D721Med (cell line): ENCODE results near the gene ARL13A.

Experiments used
- DNase-seq: peaks from one replicate; pipeline ENCODE4 v3.0.0; 2011; ENCODE audit warnings: low spot score; ENCODE audit not compliant: insufficient read length
- FAIRE-seq: peaks from 2 replicates; lab custom pipeline; 2011; peaks lifted over from hg19 to GRCh38; lab: Jason Lieb, UNC
- TF ChIP-seq, protein P1 (sequence below): IDR thresholded peaks from 2 replicates; pipeline ENCODE4 v1.5.1; 2012; ENCODE audit warnings: mild to moderate bottlenecking, control low read depth; ENCODE audit not compliant: insufficient read depth; ENCODE audit errors: missing control alignments

Gene ARL13A

DNA sequence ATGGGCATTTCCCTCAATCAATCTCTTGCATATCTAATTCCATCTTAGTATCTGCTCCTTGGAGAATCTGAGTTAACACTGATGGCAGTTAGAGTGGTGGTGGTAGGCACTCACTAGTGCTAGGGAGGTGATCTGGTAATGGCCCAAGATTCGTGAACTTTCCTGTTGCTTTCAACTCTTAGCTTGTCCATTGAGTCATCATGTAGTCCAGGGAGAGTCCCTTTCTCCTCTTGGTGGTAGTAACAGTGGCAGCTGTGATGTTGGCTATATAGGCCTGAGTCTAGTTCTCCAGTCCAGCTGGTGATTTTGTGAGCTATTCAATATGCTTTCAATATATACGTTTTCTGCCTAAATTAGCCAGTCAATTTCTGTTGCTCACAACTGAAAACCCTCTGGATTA lies 33.7 kb upstream of the ARL13A start:
- TF ChIP-seq, protein P1, sequence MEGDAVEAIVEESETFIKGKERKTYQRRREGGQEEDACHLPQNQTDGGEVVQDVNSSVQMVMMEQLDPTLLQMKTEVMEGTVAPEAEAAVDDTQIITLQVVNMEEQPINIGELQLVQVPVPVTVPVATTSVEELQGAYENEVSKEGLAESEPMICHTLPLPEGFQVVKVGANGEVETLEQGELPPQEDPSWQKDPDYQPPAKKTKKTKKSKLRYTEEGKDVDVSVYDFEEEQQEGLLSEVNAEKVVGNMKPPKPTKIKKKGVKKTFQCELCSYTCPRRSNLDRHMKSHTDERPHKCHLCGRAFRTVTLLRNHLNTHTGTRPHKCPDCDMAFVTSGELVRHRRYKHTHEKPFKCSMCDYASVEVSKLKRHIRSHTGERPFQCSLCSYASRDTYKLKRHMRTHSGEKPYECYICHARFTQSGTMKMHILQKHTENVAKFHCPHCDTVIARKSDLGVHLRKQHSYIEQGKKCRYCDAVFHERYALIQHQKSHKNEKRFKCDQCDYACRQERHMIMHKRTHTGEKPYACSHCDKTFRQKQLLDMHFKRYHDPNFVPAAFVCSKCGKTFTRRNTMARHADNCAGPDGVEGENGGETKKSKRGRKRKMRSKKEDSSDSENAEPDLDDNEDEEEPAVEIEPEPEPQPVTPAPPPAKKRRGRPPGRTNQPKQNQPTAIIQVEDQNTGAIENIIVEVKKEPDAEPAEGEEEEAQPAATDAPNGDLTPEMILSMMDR, result no peak
- no peak for DNase-seq
- no peak for FAIRE-seq

DNA sequence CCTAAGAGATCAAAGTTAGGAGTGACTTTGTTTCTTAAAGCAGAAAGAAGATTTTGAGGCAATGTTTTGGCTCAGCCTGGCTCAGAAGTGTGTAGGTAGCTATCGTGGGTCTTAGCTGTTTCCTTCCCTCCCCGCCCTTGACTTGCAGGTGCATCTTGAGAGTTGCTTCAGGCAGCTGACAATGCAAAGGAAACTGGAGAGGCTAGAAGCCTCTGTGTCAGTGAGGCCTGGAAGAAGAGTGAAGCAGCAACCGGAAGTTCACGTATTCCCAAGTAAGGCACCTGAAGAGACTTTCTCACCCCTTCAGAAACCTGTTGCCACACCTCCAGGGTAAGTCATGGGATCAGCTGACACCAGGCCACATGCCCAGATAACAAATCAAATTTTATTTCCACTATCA lies 30.2 kb upstream of the ARL13A start:
- FAIRE-seq, result no peak
- no peak for DNase-seq
- TF ChIP-seq, protein P1, result no peak

DNA sequence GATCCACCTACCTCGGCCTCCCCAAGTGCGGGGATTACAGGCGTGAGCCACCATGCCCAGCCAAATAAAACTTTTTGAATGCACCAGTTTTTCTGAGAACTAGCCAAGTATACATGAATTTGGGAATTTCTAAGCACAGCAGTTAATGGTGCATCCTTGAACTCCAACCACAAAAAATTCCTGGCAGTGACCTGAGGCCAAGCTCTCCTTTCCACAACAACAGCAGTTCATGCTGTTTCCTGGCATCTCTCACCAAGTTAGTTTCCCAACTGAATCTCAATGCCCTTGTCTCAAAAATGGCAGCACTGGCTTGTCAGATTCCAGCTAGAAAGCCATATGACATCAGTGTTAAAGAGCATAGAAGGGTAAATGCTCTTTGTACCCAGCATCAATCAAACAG lies 24.9 kb upstream of the ARL13A start:
- FAIRE-seq (no peak), DNase-seq (no peak)
- TF ChIP-seq, protein P1, result no peak

DNA sequence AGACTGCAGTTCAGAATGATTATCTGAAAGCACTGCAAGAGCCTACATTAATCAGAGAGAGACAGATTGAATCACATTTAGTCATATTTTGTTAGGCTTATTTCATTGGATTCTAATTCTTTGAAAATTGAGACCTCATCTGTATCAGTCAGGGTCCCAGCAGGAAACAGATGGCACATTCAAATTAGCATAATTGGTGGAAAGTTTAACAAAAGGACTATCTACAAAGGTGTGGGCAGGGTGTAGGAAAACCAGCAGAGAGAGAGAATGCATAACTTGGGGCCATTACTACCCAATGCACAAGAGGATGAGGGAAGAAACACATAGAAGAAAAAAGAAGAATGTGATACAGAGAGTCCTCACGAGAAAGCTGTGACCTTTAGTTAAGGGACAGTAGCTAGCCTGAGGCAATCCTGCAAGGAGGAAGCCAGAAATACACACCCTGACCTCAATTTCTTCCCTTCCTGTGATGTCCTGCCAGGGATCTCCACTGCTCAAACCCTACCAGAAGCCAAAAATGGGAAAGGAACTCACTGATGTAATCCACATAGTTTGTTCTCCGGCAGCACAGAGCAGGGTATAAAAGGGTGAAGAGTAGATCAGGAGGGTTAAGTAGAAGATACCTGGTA lies 23.1 kb upstream of the ARL13A start:
- no peak for FAIRE-seq
- no peak for DNase-seq
- TF ChIP-seq, protein P1, result no peak

DNA sequence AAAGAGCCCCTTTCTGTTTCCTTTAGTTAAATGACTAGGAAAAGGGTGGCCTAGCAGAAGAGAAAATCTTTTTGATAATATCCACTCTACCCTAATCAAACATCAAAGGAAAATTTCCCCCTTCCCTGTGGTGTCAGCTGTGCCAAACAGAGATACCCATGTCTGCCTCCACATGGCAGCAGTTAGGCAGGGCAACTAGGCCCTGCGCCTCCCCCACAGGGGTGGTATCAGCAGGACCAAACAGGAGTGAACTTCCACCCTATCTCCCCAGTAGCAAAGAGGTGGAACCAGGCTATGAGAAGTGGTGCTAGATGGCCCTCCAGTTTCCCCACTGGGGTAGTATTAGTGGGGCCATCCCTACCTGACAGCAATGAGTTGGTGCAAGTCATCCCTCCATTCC lies 21.0 kb upstream of the ARL13A start:
- TF ChIP-seq, protein P1, result no peak
- FAIRE-seq (no peak), DNase-seq (no peak)

DNA sequence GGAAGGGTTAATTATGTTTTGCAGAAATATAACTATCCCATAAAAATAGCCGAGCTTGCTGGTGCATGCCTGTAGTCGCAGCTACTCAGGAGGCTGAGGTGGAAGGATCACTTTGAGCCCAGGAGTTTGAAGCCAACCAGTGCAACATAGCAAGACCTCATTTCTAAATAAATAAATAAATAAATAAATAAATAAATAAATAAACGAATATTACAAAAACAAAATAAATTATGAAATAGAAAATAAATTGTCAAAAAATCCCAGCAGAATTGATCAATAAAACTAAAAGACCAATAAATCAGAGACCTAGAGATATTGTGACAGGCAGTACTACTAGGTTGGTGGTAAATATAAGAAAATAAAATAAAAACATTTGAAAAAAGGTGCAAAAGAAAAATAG lies 6.7 kb upstream of the ARL13A start:
- DNase-seq (no peak), FAIRE-seq (no peak)
- TF ChIP-seq, protein P1, result no peak

DNA sequence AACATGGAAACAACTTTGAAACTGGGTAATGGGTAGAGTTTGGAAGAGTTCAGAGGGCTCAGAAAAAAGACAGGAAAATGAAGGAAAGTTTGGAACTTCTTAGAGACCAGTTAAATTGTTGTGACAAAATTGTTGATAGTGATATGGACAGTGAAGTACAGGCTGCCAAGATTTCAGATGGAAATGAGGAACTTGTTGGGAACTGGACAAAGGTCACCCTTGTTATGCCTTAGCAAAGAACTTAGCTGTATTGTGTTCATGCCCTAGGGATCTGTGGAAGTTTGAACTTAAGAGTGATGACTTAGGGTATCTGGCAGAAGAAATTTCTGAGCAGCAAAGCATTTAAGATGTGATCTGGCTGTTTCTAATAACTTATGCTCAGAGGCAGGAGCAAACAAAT lies 5.1 kb upstream of the ARL13A start:
- DNase-seq (no peak), FAIRE-seq (no peak)
- TF ChIP-seq, protein P1, result no peak
